Tibial artery (tissue), 4 donors: ENCODE data around the gene VANGL2.

Experiments
- DNase-seq, 2 donors: peaks; one replicate each; pipeline ENCODE4 v3.0.0-alpha.2; 2019
- H3K27ac ChIP-seq, 2 donors: fragments of 200-600 bp; sonication (generic) in 1 of 2; 1 replicate in 1 of 2; 2 replicates in 1 of 2; pipeline ENCODE4 v1.5.1; 2018 to 2019; ENCODE audit warnings: mild to moderate bottlenecking in 1 of 2
- H3K27me3 ChIP-seq, 2 donors: fragments of 200-600 bp; sonication (generic) in 1 of 2; one replicate each; pipeline versions ENCODE4 v1.5.1 to v1.6.0; 2016 to 2019
- H3K36me3 ChIP-seq, 3 donors: fragments of 200-600 bp; sonication (generic) in 2 of 3; one replicate each; pipeline ENCODE4 v1.5.1; 2016 to 2019; ENCODE audit warnings: mild to moderate bottlenecking in 2 of 3
- H3K4me1 ChIP-seq, 4 donors: fragments of 200-600 bp; sonication (generic) in 2 of 4; 1 replicate in 3 of 4; 2 replicates in 1 of 4; pipeline ENCODE4 v1.5.1; 2016 to 2019
- H3K4me3 ChIP-seq, 2 donors: fragments of 200-600 bp; sonication (generic) in 1 of 2; 1 replicate in 1 of 2; 2 replicates in 1 of 2; pipeline ENCODE4 v1.5.1; 2018 to 2019; ENCODE audit warnings: mild to moderate bottlenecking in 2 of 2
- H3K9me3 ChIP-seq, 3 donors: fragments of 200-600 bp; sonication (generic) in 1 of 3; one replicate each; pipeline ENCODE4 v1.5.1; 2016 to 2019
- intact Hi-C: fragments of 100-400 bp; cut with DNase I; formaldehyde crosslinking; loops from one replicate; pipeline ENCODE4 v1.15.0; 2023; ENCODE audit warnings: low total_unique reads
- TF ChIP-seq, protein P1 (sequence below), 2 experiments: fragments of 200-600 bp in 1 of 2; fragments of 450-650 bp in 1 of 2; IDR thresholded peaks; one replicate each; pipeline ENCODE4 v1.5.1; 2017 to 2019; ENCODE audit warnings: antibody characterized with exemption in 2 of 2, mild to moderate bottlenecking in 1 of 2, moderate library complexity in 1 of 2

The VANGL2 gene

GRCh38 chr1:160403244-160403643 lies 2.9 kb downstream of the VANGL2 start:
- TF ChIP-seq, protein P1, sequence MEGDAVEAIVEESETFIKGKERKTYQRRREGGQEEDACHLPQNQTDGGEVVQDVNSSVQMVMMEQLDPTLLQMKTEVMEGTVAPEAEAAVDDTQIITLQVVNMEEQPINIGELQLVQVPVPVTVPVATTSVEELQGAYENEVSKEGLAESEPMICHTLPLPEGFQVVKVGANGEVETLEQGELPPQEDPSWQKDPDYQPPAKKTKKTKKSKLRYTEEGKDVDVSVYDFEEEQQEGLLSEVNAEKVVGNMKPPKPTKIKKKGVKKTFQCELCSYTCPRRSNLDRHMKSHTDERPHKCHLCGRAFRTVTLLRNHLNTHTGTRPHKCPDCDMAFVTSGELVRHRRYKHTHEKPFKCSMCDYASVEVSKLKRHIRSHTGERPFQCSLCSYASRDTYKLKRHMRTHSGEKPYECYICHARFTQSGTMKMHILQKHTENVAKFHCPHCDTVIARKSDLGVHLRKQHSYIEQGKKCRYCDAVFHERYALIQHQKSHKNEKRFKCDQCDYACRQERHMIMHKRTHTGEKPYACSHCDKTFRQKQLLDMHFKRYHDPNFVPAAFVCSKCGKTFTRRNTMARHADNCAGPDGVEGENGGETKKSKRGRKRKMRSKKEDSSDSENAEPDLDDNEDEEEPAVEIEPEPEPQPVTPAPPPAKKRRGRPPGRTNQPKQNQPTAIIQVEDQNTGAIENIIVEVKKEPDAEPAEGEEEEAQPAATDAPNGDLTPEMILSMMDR (IDR thresholded peaks at IDR 0.05) = no peak
- no peaks in the 10 kb centered on the region for H3K36me3 ChIP-seq
- intact Hi-C loops = no loop called here

GRCh38 chr1:160404094-160404493 lies 3.7 kb downstream of the VANGL2 start:
- TF ChIP-seq, protein P1 (IDR thresholded peaks at IDR 0.05) = no peak
- Histone ChIP-seq H3K27ac (no peak overlapping the region), H3K36me3 (no peaks in the 10 kb centered on the region), H3K4me3 (no peak overlapping the region), H3K9me3 (no peaks in the 10 kb centered on the region), H3K4me1 (peaks cover 0 to 19% (median 11%) of the 10 kb centered on the region in 4 donors), H3K27me3 (peaks cover 0 to 48% of the 10 kb centered on the region in 2 donors)
- no peak for DNase-seq
- intact Hi-C loops = no loop called here

More at GRCh38 chr1:160403244-160403643, 2.9 kb downstream of the VANGL2 start:
- H3K4me1 ChIP-seq = peaks cover 0 to 19% (median 11%) of the 10 kb centered on the region in 4 donors
- H3K27ac ChIP-seq = no peak overlapping the region
- H3K4me3 ChIP-seq = no peak overlapping the region
- peaks cover 0 to 48% of the 10 kb centered on the region in 2 donors for H3K27me3 ChIP-seq
- no peaks in the 10 kb centered on the region for H3K9me3 ChIP-seq
- DNase-seq = no peak

- Histone ChIP-seq H3K4me3 (no peak overlapping the region), H3K9me3 (no peaks in the 10 kb centered on the region), H3K36me3 (no peaks in the 10 kb centered on the region), H3K27me3 (peaks cover 0 to 35% of the 10 kb centered on the region in 2 donors), H3K27ac (no peak overlapping the region), H3K4me1 (peaks cover 0 to 16% (median 8%) of the 10 kb centered on the region in 4 donors)
- no peak for DNase-seq
- intact Hi-C loops = no loop called here
- TF ChIP-seq, protein P1 (IDR thresholded peaks at IDR 0.05) = no peak
Measured at GRCh38 chr1:160405331-160405877, 5.0 kb downstream of the VANGL2 start.

GRCh38 chr1:160406131-160406968 lies 6.0 kb downstream of the VANGL2 start:
- Histone ChIP-seq H3K36me3 (no peaks in the 10 kb centered on the region), H3K4me1 (peaks cover 0 to 7% (median 0%) of the 10 kb centered on the region in 4 donors), H3K27me3 (peaks cover 0 to 25% of the 10 kb centered on the region in 2 donors), H3K4me3 (no peak overlapping the region), H3K9me3 (no peaks in the 10 kb centered on the region), H3K27ac (no peak overlapping the region)
- no peak for DNase-seq
- TF ChIP-seq, protein P1 (IDR thresholded peaks at IDR 0.05) = no peak
- intact Hi-C loops = no loop called here

DNA sequence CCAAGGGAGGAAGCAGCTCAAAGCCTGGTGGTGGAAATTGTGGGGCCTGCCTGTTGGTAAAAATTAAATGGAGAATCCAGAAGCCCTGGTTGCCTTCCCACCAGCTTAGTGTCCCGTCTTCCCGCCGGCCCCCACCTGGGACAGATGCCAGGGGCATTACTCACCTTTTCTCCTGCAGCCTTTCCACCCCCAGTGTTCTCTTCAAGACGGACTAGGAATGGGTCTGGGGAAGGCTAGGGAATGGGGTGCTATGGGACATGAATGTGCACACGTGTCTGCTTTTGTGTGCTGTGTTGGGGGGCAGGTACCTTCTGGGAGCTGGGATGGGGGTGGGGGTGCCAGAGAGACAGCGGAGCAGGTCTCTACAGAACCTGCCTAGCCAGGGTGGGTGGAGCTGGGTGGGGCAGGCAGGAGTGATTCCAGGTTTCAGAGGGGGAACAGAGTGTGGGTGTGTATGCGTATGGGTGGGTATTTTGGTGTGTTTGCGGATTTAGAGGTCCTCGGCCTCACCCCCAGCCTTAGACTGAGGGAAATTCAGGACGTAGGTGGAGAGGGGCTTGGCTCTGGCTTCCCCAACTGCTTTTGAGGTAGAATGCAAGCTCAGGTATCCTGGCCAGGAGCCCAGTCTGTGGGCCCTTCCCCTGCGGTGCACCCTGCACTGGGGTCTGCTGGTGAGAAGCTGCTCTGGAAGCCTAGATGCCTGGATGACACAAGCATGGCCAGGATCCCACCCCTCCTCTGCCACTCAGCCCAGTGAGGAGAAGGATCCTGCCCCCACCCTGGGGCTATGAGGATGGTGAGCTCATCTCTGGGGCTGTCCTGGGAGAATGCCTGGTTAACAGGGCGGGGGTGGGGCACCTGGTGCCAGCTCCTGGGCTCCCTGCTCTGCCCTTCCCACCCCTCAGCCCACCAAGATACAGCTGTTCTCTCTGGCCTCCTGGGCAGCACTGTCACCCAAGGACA lies 7.8 kb downstream of the VANGL2 start:
- Histone ChIP-seq H3K36me3 (no peaks in the 10 kb centered on the region), H3K27ac (no peak overlapping the region), H3K9me3 (no peaks in the 10 kb centered on the region), H3K4me1 (peaks cover 0 to 4% (median 0%) of the 10 kb centered on the region in 4 donors), H3K4me3 (no peak overlapping the region), H3K27me3 (peaks cover 0 to 12% of the 10 kb centered on the region in 2 donors)
- DNase-seq = no peak
- intact Hi-C loops = no loop called here
- TF ChIP-seq, protein P1 (IDR thresholded peaks at IDR 0.05) = no peak
